HG03060 (cell line): ENCODE results near the gene TPPP.

ENCODE experiments used
- ATAC-seq: cut with Tn5 transposase; IDR thresholded peaks from one replicate; pipeline ENCODE4 v1.9.1; 2021; ENCODE audit warnings: low read depth, moderate number of reproducible peaks; ENCODE audit not compliant: unreplicated experiment

TPPP gene

GRCh38 chr5:651296-652022 lies 41.7 kb downstream of the TPPP start:
- ATAC-seq = no peak

- no peak for ATAC-seq
Measured at GRCh38 chr5:647727-648126, 45.4 kb downstream of the TPPP start.

GRCh38 chr5:647311-647710 lies 45.8 kb downstream of the TPPP start:
- no peak for ATAC-seq

GRCh38 chr5:646396-647201 lies 46.6 kb downstream of the TPPP start:
- no peak for ATAC-seq

GRCh38 chr5:645421-645820 lies 47.7 kb downstream of the TPPP start:
- no peak for ATAC-seq

- ATAC-seq = no peak
Measured at GRCh38 chr5:644971-645370, 48.2 kb downstream of the TPPP start.

GRCh38 chr5:644509-644908 lies 48.6 kb downstream of the TPPP start:
- ATAC-seq = no peak

- peak; percentile 51 for ATAC-seq
Measured at GRCh38 chr5:643811-644271, 49.3 kb downstream of the TPPP start.

- no peak for ATAC-seq
Measured at GRCh38 chr5:643351-643801, 49.8 kb downstream of the TPPP start.

- no peak for ATAC-seq
Measured at GRCh38 chr5:642481-642880, 50.7 kb downstream of the TPPP start.

- ATAC-seq = no peak
Measured at GRCh38 chr5:641331-641765, 51.8 kb downstream of the TPPP start.

- ATAC-seq = no peak
Measured at GRCh38 chr5:640461-641330, 52.5 kb downstream of the TPPP start.

- no peak for ATAC-seq
Measured at GRCh38 chr5:639584-640213, 53.5 kb downstream of the TPPP start.

GRCh38 chr5:639253-639530 lies 54.0 kb downstream of the TPPP start:
- no peak for ATAC-seq

GRCh38 chr5:638501-639252 lies 54.5 kb downstream of the TPPP start:
- ATAC-seq = no peak

- ATAC-seq = no peak
Measured at GRCh38 chr5:637581-638450, 55.3 kb downstream of the TPPP start.

GRCh38 chr5:636951-637350 lies 56.2 kb downstream of the TPPP start:
- no peak for ATAC-seq

GRCh38 chr5:635306-636055 lies 57.7 kb downstream of the TPPP start:
- no peak for ATAC-seq
